Measurements from ENCODE around the gene XKR7. TPM values are rescaled to one million over a fixed set of nuclear protein-coding genes. Genes with fewer than 3 reads are reported as not detected.
"Not testable (repeated sequence)": the region's sequence is repeated elsewhere in the genome, so short reads cannot be mapped to it uniquely, and the experiment has no call there.

The XKR7 gene, protein sequence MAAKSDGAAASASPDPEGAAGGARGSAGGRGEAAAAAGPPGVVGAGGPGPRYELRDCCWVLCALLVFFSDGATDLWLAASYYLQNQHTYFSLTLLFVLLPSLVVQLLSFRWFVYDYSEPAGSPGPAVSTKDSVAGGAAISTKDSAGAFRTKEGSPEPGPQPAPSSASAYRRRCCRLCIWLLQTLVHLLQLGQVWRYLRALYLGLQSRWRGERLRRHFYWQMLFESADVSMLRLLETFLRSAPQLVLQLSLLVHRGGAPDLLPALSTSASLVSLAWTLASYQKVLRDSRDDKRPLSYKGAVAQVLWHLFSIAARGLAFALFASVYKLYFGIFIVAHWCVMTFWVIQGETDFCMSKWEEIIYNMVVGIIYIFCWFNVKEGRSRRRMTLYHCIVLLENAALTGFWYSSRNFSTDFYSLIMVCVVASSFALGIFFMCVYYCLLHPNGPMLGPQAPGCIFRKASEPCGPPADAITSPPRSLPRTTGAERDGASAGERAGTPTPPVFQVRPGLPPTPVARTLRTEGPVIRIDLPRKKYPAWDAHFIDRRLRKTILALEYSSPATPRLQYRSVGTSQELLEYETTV
- not detected for polyA plus RNA-seq (2012; ENCODE audit: insufficient read depth, insufficient read length)

DNA sequence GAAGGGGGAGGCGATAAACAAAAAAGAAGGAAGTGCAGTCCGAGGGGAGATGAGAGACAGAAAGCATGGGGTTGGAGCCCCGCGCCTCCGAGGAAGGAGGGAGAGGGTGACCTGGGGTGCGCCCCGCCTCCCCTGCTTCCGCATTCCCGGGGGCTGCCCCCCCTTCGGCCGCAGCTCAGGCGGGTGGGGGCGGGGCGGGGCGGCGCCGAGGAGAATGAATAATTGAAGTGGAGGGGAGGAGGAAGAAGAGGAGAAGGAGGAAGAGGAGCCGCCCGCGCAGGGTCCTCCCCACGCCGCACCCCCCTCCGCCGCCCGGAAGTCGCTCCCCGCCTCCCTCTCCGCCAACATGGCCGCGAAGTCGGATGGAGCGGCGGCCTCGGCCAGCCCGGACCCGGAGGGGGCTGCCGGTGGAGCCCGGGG lies at the start of gene XKR7:
TSS of gene XKR7 (plus strand) at position 322 of the 420 bp plus-strand sequence. CDS start at position 347, 25 bp downstream.
- H3K4me3 ChIP-seq (ENCODE audit: low read length), result peak within 1 kb of the TSS; percentile 55
- DNase-seq (ENCODE audit: low read depth, low spot score), result peak; percentile 44

DNA sequence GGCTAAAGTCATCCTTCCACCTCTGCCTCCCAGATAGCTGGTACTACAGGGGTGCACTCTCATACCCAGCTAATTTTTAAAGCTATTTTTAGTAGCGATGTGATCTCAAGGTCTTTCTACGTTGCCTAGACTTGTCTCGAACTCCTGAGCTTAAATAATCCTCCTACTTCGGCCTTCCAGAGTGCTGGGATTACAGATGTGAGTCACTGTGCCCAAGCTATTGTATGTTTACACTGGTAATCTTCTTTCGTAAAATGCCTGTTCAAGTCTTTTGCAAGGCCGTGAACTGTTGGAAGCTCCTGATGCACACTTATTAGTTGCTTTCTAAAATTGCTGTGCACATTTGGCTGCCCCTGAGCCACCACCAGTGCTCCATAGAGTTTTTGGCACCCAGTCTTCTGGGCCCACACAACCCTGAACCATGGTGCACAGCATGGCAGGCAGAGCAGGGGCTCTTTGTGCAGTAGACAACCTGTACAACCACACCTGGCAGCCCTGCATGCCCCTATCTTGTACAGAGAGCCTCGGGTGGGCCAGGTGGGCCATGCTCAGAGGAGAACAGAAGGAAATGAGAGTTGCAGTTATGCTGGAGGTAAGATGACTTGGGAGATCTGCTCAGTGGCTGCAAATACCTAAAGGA lies 49.4 kb upstream of the XKR7 start:
- H3K4me3 ChIP-seq (ENCODE audit: low read length), result no peak overlapping the region
- no peak for DNase-seq (ENCODE audit: low read depth, low spot score)

DNA sequence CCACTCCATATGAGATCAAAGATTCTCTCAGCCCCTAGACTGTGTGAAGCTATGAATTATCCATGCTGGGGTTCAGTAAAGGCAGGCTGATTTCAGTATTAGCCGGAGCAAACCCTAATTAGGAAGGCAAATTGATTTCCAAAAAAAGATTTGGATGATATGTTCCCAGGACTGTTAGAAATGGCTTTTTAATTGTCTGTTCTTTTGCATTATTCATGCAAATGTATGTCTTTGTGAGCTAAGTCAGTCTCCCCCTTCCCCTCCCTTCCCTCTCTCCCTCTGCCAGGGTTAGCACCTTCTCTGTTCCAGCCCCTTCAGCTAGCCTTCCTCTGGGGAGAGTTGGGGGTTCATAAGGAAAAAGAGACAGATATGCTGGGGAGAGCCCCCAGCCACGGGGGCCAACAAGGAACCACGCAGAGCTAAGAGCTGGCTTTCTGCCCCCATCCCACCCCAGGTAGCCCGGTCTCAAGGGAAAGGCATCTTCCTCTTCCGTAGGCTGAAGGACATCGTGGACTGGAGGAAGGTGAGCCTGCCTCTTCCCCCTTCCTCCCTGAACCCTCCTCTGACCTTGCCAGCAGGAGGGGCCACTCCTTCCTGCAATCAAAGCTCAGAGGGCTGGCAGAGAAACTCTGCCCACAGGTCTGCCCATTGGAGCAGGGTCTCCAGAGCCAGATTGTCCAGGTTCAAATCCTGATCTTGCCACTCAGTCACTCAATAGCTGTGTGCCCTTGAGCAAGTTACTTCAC lies 48.4 kb upstream of the XKR7 start:
- H3K4me3 ChIP-seq (ENCODE audit: low read length), result no peak overlapping the region
- no peak for DNase-seq (ENCODE audit: low read depth, low spot score)

GRCh38 chr20:31920275-31920855 lies 47.6 kb upstream of the XKR7 start:
- no peak for DNase-seq (ENCODE audit: low read depth, low spot score)

DNA sequence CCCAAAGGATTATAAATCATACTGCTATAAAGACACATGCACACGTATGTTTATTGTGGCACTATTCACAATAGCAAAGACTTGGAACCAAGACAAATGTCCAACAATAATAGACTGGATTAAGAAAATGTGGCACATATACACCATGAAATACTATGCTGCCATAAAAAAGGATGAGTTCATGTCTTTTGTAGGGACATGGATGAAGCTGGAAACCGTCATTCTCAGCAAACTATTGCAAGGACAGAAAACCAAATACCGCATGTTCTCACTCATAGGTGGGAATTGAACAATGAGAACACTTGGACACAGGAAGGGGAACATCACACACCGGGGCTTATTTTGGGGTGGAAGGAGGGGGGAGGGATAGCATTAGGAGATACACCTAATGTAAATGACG lies 46.5 kb upstream of the XKR7 start:
- not testable (repeated sequence) for DNase-seq (ENCODE audit: low read depth, low spot score); H3K4me3 ChIP-seq (ENCODE audit: low read length)

More at GRCh38 chr20:31920275-31920855, 47.6 kb upstream of the XKR7 start:
- H3K4me3 ChIP-seq (ENCODE audit: low read length), result no peak overlapping the region

GRCh38 chr20:31922181-31922580 lies 45.8 kb upstream of the XKR7 start:
- DNase-seq (ENCODE audit: low read depth, low spot score), result peak; percentile 89
- H3K4me3 ChIP-seq (ENCODE audit: low read length), result no peak overlapping the region

DNA sequence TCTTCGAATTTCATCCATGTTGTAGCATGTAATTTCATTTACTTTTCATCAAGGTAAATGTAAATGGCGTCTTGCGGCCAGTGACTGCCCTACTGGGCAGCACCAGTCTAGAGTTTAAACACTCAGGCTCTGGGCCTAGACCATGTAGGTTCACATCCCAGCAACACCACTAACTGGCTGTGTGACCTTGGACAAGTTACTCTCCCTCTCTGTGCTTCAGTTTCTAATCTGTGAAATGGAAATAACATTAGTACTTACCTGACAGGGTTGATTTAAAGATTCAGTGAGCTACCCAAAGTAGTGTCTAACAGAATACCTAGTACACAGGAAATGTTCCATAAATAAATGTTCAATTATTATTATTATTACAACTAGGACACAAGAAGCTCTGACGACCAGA lies 45.4 kb upstream of the XKR7 start:
- H3K4me3 ChIP-seq (ENCODE audit: low read length), result no peak overlapping the region
- no peak for DNase-seq (ENCODE audit: low read depth, low spot score)

DNA sequence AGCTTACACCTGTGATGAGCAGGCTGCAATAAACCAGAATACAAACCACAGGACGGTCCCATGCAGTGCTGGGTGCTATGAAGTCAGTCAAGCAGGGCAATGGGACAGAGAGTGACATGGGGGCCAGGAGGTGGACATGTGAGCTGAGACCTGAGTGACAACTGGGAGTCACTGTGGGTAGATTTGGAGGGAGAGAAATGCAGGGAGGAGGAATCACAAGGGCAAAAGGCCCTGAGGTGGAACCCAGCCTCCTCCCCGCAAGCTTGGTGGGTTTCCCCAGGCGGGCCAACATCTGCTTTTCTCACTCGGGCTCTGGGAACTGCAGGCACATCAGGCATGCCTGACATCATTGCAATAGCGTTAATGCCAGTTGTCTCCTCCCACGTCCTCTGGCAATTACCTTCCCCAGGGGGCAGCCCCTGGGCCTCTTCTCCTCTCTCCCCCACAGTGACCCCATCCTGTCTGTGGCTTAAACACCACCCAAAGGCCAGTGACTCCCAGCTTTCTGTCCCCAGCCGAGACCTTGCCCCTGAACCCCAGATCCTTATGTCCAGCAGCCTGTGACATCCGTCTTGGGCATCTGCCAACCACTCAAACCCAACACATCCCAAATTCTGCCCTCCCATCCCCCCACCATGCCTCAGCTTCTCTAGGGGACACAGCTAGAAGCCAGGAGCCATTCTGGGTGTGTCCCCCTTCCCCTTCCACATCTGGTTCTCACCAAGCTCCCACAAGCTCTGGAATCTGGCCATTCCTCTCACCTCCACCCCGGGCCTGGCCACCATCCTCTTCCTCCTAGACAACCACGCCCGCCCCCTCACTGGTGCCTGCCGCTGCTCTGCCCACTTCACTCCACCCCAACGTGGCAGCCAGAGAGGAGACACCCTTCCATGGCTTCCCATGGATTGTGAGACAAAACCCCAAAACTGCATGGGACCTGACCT lies 44.3 kb upstream of the XKR7 start:
- H3K4me3 ChIP-seq (ENCODE audit: low read length), result no peak overlapping the region
- peak; percentile 48 for DNase-seq (ENCODE audit: low read depth, low spot score)

DNA sequence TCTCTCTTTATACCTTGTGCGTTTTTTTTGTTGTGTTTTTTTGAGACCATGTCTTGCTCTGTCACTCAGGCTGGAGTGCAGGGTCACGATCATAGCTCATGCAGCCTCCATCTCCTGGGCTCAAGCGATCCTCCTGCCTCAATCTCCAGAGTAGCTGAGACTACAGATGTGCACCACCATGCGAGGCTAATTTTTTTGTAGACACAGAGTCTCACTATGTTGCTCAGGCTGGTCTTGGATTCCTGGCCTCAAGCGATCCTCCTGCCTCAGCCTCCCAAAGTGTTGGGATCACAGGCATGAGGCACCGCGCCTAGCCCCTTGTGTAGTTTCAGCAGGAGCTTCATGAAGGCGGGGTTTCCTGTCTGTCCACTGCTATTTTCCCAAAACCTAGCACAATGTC lies 43.4 kb upstream of the XKR7 start:
- no peak overlapping the region for H3K4me3 ChIP-seq (ENCODE audit: low read length)

DNA sequence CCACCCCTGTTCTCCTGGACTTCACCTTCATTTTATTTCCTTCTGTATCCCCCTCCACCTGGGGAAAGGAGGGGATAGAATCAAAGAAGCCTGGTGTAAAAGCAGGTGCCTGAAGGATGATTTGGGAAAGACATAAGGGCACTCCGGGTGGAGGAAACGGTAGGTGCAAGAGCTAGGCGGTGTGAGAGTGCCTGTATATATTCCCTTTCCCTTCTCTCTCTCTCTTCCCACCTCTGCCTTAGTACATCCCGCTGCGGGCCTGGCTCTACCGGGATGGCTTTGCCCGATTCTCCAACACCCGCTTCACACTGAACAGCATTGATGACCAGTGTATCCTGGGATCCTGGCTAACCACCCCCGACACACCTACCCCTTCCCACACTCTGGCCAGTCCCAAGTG lies 42.3 kb upstream of the XKR7 start:
- no peak overlapping the region for H3K4me3 ChIP-seq (ENCODE audit: low read length)

More for the DNA sequence above, 43.4 kb upstream of the XKR7 start:
- DNase-seq (ENCODE audit: low read depth, low spot score), result no peak

GRCh38 chr20:31926493-31926892 lies 41.5 kb upstream of the XKR7 start:
- no peak overlapping the region for H3K4me3 ChIP-seq (ENCODE audit: low read length)
- DNase-seq (ENCODE audit: low read depth, low spot score), result no peak

More for the DNA sequence above, 42.3 kb upstream of the XKR7 start:
- DNase-seq (ENCODE audit: low read depth, low spot score), result no peak

DNA sequence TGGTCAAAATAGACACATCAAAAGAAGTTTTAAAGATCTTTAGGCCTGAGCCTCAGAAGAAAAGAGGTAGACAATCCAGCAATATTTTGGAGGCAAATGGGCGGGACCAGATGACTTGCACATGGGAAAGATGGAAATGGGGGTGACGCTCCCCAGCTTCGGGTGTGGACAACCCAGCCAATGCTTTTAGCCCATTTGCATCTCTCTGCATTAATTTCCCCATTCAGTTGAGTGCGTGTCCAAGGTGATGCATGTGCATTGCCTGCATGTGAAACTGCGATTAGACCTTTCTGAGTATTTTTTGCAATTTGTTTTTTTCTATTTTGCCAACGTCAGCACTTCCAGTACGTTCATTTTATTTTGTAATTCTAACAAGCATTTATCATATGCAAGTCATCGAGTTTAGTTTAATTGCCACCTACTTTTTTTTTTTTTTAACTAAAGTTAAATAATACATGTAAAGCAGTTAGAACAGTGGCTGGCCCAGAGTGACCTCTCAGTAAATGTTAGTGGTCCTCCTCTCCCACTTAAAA lies 40.3 kb upstream of the XKR7 start:
- no peak overlapping the region for H3K4me3 ChIP-seq (ENCODE audit: low read length)
- no peak for DNase-seq (ENCODE audit: low read depth, low spot score)

DNA sequence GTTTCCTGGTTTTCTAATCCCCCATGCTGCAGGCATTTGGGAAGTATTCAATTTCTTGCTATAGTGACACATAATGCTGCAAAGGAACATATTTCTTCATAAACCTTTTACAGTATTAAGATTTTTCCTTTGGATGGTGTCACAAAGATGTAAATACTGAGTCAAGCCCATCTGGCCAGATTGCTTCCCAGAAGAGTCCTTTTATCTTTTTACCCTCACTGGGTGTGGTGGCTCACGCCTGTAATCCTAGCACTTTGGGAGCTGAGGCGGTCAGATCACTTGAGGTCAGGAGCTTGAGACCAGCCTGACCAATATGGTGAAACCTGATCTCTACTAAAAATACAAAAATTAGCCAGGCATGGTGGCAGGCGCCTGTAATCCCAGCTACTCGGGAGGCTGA lies 38.3 kb upstream of the XKR7 start:
- DNase-seq (ENCODE audit: low read depth, low spot score); H3K4me3 ChIP-seq (ENCODE audit: low read length): not testable (repeated sequence)

DNA sequence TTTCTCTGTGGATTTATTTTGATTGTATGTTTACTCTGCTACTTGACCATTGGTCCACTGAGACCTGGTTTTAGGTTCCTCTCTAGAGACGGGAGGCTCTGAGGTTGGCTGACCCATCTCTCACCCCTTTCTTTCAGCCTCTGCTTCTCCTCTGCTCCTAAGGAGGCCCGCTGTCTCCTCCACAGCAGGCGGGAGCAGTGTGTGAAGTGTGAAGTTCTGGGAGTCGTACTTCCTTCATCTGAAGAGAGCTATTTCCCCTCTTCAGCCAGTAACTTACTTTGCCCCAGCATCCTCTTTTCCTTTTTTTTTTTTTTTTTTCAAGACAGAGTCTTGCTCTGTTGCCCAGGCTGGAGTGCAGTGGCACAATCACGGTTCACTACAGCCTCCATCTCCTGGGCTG lies 37.2 kb upstream of the XKR7 start:
- H3K4me3 ChIP-seq (ENCODE audit: low read length), result no peak overlapping the region
- DNase-seq (ENCODE audit: low read depth, low spot score), result no peak

DNA sequence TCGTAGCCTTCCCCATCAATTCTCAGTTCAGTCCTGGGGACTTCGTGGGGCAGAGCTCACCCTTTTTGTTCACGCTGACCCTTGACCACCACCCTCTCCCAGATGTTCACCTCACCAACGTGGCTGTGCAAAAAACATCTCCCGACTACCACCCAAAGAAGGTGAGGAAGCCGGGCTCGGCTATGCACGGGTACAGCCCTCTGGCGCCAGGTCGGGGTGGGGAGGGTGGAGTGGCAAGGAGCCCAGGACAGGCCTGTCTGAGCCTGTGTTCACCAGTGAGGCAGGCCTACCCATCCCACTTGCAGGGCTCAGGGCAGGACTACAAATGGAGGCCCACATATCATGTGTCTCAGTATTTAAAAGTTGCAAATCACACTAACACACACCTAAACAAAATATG lies 34.3 kb upstream of the XKR7 start:
- no peak overlapping the region for H3K4me3 ChIP-seq (ENCODE audit: low read length)
- DNase-seq (ENCODE audit: low read depth, low spot score), result no peak

- H3K4me3 ChIP-seq (ENCODE audit: low read length), result no peak overlapping the region
- DNase-seq (ENCODE audit: low read depth, low spot score), result no peak
Measured at GRCh38 chr20:31934491-31934890, 33.5 kb upstream of the XKR7 start.

DNA sequence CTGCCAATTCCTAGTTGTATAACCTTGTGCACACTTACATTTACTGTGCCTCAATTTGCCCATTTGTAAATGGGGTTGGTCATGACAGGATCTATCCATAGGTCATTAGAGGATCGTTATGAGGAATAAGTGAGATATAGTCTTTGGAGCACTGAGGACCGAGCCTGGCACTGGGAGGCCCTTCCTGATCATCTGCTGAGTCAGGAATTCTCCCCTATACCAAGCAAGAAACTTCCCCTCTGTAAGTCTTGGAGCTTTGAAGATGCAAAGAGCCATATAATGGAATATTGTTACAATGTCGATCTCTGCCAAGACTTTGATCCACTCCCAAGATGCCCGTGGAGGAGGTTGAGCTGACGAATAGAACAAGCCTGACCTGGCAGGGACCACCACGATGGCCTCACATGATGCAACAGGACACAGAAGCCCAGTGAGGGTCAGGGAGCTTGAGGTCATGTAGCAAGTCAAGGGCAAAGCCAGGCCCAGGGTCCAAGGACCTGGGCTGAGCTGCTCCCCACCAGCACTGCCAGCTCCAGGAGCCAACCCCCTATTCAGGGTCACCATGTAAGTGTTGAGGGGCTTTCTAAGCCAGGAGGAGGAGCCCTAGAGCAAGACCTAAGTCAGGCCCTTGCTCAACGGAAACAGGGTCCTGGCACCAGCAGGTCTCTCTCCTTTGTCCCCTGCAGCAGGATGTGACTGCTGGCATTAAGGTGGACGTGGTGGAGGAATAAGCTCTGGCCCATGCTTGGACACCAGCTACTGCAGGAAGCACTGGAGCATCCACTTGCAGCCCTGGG lies 32.8 kb upstream of the XKR7 start:
- no peak for DNase-seq (ENCODE audit: low read depth, low spot score)
- no peak overlapping the region for H3K4me3 ChIP-seq (ENCODE audit: low read length)
